ENCODE results near the gene RBM33.
"Not testable (repeated sequence)": the region's sequence is repeated elsewhere in the genome, so short reads cannot be mapped to it uniquely, and the experiment has no call there.

RBM33 gene

DNA sequence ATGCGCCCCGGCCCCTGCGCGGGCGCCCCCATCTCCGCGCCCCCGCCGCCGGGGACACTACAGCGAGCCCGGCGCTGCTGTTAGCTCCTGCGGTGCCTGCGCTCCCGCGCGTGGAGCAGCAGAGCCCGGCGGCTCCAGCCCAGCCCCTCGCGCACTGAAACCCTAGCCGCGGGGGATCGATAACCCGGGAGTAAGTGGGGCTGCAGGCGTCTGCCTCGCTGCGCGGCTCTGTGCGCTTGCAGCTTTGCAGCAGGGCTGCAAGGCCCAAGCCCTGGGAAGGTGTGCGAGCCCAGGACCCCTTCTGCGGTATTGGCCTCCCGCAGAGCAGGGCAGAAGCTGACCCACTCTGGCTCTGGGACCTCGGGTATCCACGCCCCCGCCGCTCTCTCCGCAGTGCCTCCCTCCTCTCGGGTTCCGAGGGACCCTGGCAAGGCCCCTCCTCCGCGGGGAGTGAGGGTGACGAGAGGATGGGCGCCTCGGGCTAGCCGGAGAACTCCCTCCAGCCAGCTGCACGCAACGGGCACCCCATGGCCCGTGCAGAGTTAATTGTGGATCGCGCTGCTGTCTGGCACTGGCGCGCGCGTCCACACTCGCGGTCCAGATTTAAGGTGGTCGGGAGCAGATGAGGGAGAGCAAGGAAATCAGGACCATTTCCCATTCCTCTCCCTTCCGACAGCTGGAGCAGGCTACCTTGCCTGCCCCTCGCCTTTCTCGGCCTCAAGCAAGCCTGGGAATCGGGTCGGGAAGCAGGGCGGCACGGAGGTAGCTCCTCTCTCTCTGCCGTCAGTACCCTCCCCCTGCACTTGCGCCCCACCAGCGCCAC is 165.7 kb downstream of the RBM33 start:
- no peak for DNase-seq (ENCODE audit: low read depth)

DNA sequence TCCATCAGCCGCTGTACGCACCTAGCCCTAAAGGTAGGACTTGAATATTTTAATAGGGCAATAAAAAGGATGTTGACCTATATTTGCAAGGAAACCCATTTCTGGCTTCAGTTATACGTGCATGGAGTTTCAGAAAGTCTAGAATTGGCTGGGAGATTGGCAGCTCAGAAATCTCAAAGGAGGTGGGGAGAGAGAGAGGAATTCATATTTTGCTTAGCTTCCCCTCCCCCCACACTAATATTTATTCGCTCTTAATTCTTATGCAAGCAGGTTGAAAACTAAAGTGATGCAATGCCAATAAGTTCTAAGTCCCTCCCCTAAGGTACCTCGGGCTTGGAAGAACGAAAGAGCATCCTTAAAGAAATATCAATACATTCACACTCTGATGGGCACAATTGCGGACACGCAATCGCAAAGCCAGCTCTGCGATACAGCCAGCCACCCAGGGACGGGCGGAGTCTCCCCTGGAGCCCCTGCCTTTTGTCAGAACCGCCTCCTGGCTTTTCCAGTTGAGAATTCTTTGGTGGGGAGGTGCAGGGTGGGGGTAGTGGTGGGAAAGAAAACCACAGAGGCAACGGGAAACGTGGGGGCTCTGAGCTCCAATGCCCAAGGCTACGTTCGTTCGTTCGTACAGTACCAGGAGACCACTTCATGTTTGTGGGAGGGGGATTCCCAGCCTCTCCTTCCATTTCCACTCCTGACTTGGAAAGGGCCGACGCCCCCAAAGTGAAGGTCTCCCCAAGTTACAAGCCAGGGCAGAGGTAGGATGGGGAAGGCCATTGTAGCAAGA is 166.5 kb downstream of the RBM33 start:
- no peak for DNase-seq (ENCODE audit: low read depth)

DNA sequence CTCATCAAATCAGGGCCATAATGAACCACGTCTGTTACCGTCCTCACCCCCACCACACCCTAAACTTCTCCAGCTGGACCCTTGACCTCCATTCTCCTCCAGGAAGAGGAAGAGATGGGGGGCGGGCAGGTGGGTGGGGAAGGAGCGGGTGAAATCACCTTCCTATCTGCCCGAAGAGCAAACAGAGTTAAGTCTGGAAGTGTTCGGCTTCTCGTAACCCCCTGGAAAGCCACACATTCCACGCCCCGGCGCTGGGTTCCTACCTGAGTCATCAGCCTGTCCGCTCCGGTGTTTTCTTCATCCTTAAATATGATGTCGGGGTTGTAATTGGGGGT is 167.1 kb downstream of the RBM33 start:
- no peak for DNase-seq (ENCODE audit: low read depth)

DNA sequence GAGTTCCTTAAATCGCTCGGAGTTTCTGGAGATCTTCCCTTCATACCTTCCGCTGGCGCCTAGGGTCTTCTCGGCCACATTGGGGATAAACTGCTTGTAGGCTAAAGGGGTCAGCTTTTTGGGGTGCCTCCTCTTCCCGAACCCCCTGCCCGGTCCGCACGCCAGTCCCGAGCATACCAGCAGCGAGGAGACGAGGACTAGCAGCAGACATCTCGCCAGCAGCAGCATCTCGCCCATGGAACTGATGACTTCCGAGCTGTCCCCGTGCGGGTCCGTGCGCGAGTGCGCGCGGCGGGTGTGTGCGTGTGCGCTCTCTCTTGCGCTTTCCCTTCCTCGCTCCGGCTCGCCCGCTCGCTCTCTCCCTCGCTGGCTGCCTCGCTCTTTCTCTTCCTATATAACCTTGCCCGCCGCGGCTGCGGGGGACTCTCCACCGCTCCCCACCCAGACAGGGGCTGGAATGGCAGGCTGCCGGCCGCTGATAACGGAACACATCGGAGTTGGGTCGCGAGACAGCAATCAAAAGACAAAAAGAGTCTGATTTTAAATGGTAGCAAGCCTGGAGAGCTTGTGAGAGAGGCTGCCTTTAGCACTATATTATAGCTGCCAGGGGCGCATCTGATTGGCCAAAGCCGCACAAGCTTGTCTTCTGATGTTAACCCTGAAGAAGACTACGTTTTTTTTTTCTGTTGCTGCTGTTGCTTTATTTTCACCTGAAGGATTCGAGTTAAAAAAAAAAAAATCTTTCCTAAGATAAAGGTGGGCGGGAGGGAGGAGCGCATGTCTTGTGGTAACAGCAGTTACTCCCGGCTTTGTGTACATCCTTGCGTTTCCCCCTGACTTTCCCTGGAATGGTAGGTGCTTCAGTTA is 167.7 kb downstream of the RBM33 start, which contains the start of gene SHH:
Gene SHH (minus strand): TSS at position 569 of the 867 bp plus-strand sequence. CDS start 341 bp downstream, at position 228.
- DNase-seq (ENCODE audit: low read depth): no peak

DNA sequence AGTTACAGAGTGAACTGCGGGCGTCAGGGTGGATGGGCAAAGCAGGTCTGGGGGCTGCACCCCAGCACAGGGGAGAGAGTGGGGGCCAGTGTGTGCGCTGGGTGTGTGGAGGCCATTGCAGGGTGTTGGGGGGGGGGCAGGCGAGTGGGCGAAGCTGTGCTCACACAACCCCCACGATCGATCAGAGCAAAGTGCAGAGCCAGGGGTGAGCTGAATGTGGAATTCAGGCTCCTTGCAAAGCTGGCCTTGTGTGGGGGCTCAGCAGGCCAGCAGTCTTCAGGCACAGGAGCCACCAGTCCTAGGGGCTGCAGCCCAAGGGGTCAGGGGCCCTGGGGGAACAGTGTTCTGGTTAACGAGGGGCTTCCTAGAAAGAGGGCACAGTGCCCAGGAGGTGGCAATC is 168.7 kb downstream of the RBM33 start:
- DNase-seq (ENCODE audit: low read depth): no peak

DNA sequence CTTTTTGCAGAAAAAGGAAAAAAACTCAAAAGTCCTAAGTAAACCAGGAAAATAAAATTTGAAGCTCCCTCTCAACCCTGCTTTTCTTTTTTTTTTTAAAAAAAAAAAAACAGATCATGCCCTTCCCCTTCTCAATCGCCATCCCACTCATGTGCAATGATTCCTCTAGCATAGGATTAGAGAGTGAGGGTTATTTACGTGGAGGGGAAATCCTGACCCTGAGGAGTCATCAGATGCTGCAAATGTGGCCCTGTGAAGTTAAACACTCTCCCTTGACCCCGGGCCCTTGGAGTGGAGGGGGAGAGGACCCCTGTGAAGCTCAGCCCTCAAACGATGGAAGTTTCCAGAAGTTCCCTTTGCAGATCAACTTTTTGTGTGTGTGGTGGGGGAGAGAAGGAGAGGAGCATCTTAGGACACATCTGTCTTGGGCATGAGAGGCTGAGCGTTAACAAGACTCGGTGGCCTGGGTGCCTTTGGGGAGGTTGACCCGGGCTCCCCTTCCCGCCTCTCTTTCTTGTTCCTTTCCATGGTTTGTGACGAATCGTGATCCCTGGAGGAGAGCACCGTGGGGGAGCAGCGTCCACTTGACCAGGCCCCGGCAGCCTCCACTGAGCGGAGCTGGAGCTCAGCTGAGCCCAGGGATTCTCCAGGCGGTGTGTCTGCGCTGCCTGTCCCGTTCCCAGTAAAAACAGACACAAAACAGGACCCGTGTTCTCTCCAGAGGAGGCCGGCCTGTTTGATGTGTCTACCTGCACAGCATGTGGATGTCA is 169.3 kb downstream of the RBM33 start:
- no peak for DNase-seq (ENCODE audit: low read depth)

DNA sequence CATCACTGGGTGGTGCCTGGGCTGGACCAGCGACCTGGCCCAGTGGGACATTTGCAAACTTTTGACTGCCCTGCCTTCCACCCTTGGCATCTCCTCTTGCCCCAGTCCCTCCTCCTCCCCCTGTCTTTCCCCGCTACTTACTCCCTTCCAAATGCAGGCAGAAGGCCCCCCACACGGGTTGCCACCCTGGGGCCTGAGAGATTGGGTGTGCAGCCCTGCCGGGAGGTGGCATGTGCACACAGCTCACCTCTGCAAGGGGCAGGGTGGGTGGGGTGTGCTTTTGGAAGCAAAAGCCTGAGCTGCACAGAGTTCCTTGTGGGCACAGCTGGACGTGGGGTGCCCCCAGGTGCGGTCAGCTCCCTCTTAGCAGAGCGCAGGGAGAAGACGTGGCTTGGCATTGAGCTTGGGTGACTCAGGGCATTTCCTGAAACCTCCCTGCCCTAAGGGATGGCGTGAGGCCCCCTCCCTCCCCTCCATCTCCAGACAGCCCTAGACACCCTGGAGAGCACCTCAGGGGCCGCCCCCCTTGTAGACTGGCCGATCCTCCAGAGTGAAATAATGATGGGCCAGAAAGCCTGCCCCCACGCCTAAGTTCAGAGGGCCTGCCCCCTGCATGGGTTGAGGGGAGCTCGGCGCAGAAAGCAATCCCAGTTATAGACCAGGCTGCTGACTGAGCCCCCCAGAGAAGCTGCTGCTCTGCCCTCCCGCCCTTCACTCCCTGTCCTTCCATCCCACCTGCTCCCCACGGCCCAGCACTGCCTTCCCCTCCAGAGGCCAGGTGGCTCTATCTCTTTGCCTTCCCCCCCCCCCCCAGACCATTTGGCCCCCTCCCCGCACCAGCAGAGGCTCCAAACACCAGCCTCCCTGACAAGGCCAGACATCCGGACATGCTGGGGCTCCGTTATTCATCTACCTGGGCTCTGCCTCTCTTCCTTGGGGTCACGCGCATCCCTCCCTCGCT is 170.1 kb downstream of the RBM33 start:
- DNase-seq (ENCODE audit: low read depth): no peak

DNA sequence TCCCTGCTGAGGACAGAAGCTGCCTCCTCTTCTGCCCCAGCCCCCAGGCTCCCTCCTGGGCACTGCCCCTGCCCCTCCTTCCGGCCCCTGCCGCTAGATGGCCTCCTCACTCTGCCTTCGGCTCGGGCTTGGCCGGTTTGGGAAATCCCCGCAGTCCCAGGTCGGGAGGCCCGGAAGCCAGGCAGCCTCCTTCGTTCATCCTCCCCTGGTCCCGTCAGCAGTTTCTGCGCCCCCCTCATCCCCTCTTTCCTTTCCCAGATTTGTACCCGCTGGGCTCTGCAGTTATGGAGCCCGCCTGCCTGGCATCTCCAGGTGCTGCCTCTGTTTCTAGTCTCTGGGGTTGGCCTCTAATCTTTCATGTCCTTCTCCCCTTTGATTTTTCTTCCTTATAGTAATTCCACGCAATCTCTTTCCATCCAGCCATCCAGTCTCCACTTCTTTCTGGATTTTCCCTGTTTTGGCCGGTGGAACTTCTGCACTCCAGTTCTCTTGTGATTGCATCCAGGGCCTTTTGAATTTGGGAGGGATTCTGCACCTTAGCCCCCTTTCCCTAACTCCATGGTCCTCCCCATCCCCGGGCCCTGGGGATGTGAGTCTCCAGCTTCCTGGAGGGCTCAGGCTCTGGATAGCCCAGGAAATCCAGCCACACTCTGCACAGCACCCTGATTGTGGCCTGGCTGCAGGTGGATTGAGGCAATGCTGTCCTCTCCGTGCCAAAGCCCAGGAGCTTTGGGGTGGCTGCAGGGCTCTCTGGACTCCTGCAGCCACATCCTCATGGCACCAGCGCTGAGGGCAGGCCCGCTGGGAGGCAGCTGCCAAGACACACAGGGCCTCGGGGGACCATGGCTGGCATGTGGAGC is 171.1 kb downstream of the RBM33 start:
- no peak for DNase-seq (ENCODE audit: low read depth)

DNA sequence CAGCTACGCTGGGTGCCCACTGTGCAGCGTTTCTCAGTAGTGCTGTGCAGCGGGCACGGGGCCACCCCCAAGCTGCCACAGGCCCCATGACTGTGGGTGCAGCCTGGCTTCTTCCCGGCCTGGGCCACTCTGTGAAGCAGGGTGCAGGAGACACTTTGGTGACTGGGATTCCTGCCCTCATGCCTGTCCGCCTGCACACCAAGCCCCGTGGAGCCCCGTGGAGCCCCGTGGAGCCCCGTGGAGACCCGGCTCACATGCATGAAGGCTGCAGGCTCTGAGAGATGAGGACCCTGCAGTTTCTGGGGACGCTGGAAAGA is 171.7 kb downstream of the RBM33 start:
- DNase-seq (ENCODE audit: low read depth): no peak

DNA sequence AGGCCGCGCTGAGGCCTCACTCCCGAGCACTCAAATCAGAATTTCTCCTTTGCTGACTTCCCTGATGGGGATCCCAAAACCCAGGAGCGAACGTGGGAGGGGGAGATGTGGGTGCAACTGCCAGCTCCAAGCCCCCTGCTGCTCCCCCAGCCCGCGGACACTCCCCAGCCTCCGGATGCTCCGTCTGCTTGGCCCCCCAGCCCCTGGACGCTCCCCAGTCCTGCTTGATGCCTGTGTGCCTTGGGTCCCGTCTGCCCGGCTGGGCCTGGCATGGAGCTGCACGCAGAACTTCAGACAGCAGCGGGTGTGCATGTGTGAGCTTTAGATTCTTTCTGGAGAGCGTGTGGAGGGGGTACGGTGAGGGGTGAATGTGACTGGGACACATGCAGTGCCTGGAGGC is 172.5 kb downstream of the RBM33 start:
- DNase-seq (ENCODE audit: low read depth): no peak

DNA sequence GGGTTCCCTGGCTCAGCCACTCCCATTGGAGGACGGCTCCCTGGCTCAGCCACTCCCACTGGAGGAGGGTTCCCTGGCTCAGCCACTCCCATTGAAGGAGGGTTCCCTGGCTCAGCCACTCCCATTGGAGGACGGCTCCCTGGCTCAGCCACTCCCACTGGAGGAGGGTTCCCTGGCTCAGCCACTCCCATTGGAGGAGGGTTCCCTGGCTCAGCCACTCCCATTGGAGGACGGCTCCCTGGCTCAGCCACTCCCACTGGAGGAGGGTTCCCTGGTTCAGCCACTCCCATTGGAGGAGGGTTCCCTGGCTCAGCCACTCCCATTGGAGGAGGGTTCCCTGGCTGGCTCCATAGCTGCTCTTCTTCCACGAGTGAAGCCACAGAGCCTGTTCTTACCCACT is 173.1 kb downstream of the RBM33 start:
- DNase-seq (ENCODE audit: low read depth): not testable (repeated sequence)

DNA sequence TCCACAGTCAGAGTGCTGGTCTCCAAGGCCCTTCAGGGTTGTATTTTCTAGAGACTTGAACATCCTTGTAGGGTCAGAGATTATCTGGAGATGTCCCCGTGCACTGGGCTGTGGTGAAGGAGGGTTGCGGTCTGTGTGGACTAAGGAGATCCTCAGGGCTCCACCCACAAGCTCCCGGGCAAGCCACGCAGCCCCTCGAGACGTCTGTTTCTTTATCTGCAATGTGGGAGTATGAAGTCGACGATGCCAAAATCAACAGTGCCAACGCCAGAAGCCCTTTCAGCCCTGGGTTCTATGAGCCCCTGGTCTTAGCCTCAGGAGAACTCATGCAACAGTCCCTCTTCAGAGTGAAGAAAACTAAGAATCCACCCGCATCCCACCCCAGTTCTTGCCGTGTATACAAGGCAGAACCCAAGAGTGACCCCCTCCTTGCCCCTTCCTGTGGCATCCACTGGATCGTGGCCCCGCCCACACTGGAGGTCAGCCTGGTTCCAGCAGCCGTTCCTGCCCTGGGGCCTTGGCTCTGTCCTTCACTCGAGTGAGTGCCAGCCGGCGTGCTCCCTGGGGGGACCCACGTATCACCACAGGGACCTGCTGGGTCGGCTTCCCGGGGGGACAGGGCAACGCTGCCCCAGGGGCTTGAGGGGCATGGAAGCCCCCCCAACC is 173.8 kb downstream of the RBM33 start:
- no peak for DNase-seq (ENCODE audit: low read depth)

DNA sequence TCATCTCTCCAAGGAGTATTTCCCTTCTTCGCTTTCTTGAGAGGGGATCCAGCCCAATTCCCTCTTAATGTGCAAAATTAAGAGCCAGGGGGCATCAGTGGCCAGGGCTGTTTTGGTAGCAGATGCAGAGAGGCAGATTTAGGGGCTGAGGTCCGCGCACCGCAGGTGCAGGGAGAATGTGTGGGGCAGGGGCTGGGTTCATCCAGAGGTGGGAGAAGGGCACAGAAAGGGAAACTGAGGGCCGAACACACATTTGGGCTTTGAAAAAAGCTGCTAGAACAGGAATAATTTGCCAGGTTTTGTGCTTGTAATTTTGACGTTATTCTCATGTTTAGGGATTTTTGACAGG is 174.3 kb downstream of the RBM33 start:
- no peak for DNase-seq (ENCODE audit: low read depth)

DNA sequence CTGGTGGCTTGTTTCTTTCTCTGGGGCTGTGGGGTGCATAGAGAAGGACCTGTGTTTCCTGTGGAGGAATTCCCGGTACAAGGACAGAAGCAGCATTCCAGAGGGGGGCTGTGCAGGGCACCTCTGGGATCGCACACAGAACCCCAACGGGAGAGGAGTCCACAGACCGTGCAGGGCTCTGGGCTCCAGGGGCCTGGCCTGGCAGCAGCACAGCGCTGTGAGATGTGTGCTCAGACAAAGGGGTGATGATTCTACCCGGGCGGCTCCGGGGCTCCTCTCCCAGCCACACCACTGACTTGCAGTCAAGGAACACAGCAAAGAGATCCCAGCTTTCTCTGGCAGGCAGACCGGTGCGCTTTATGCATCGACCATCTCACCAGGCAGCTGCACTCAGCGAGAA is 174.7 kb downstream of the RBM33 start:
- DNase-seq (ENCODE audit: low read depth): no peak

DNA sequence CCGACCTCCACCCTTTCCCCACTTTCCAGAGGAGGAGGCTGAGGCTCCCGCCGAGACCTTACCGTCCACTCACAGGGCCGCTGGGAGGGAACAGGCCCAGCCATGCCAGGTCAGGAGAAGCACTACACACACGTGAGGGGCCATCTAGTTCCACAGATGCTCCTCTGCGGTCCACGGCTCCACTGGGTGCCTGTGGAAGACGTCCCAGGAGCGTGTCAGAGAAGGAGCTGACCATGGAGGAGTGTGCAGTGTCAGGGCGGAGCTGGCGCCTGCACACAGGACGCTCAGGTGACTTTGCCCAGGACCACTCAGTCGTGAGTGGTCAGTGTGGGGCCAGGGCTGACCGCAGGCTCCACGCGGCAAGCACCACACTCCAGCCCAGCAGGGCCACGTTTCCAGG is 175.8 kb downstream of the RBM33 start:
- DNase-seq (ENCODE audit: low read depth): no peak

DNA sequence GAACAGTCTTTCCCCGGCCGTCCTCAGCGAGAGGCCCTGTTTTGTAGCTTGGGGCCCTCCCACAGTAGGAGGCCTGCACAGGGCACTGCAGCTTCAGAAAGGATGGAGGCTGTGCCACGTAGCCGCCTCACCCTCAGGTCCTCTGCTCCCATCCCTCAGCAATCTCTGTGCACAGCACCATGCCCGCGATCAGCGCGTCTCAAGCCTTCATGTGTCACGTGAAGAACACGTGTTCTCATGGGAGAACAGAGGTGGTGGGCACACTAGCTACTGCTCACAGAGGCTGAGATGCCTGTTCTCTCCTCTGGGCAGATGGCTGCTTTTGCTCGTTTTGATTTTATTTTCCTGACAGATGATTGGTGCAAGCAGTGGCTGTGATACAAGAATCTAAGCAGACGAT is 176.3 kb downstream of the RBM33 start:
- DNase-seq (ENCODE audit: low read depth): no peak

DNA sequence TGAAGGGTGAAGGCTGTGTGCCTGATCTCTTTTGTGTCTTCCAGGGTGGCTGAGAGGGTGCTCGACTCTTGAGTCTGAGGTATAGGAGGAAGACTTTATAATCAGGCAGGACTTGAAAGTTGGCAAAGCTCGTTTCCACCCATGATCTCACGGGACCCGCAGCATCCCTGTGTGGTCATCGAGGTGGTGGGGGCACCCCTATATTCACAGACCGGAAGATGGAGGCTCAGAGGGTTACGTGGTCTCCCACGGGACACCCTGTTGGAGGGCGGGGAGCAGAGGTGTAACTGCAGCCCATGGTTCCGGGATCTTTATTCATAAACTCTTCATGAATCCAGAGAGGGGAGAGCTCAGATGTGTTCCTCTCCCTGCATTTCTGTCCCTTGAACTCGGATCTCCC is 177.4 kb downstream of the RBM33 start:
- DNase-seq (ENCODE audit: low read depth): no peak

DNA sequence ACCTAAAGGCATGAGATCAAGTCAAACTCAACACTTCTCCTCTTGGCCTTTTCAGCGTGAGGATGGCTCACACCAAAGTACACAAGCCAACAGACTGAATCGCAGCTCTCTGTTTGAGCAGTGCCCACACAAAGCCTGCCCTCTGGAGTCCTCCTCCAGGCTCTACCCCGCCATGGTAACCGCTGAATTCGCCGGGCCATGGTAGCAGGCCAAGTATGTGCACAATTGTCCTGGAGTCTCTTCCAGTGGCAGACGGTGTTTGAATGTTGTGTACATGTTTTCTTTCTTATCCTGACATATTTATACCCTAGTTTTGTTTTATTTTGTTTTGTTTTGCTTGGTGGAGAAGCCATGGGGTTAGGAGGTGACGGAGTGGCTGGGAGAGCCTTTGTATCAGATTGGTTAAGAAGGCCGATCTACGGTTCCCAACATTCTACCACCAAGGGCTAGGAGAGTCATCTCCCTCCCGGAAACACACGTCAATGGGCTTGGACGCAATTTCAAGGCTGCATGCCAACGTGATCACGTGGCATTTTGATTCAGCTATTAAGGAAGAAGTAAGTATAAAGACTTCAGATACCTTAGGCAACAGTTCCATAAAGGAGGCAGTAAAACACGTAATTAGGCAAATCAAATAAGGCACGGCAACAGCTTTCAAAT is 179.9 kb downstream of the RBM33 start:
- DNase-seq (ENCODE audit: low read depth): no peak

DNA sequence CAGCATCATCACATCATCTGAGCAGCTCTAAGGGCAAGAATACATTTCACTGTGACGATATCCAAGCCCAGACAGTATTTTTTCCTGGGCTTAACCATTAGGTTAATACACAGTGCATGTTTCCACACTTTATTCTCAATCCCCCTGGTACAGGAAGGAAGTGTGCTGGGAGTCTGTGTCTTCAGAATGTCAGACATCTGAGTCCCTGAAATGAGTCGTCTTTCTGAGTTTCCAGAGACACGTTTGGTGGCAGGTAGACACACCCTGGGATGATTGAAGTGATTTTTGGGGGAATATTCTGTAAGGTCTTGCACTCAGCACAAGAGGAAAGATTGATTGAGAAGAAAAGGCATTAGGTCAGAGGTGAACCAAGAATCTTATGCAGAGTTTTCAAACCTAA is 180.9 kb downstream of the RBM33 start:
- DNase-seq (ENCODE audit: low read depth): no peak

All from GM04504 (cell line).